Cerebellar nuclear complex (tissue), 1 donor: Measurements from ENCODE around the gene CPS1.

ENCODE experiments used
- DNase-seq, 2 experiments: peaks; one replicate each; lab custom pipeline; 2025; lab: John Stamatoyannopoulos, UW

The CPS1 gene

GRCh38 chr2:210681491-210681890 lies 125.1 kb downstream of the CPS1 start:
- no peak for DNase-seq

GRCh38 chr2:210686401-210686800 lies 130.0 kb downstream of the CPS1 start:
- DNase-seq: no peak

- DNase-seq: no peak
Observed at GRCh38 chr2:210687786-210688470, 131.5 kb downstream of the CPS1 start.

- no peak for DNase-seq
Observed at GRCh38 chr2:210707900-210708299, 151.5 kb downstream of the CPS1 start.

GRCh38 chr2:210713122-210713521 lies 156.7 kb downstream of the CPS1 start:
- no peak for DNase-seq

- DNase-seq: no peak
Observed at GRCh38 chr2:210715560-210716082, 159.2 kb downstream of the CPS1 start.

- no peak for DNase-seq
Observed at GRCh38 chr2:210718503-210718902, 162.1 kb downstream of the CPS1 start.

- no peak for DNase-seq
Observed at GRCh38 chr2:210722092-210722491, 165.7 kb downstream of the CPS1 start.

GRCh38 chr2:210727549-210727948 lies 171.2 kb downstream of the CPS1 start:
- DNase-seq: no peak
